NCI-H146 (cell line): ENCODE data around the gene STXBP6.
"Not testable (repeated sequence)": the region's sequence is repeated elsewhere in the genome, so short reads cannot be mapped to it uniquely, and the experiment has no call there.

ENCODE experiments used
- DNase-seq: peaks from one replicate; lab custom pipeline; 2025; lab: John Stamatoyannopoulos, UW

Gene STXBP6

DNA sequence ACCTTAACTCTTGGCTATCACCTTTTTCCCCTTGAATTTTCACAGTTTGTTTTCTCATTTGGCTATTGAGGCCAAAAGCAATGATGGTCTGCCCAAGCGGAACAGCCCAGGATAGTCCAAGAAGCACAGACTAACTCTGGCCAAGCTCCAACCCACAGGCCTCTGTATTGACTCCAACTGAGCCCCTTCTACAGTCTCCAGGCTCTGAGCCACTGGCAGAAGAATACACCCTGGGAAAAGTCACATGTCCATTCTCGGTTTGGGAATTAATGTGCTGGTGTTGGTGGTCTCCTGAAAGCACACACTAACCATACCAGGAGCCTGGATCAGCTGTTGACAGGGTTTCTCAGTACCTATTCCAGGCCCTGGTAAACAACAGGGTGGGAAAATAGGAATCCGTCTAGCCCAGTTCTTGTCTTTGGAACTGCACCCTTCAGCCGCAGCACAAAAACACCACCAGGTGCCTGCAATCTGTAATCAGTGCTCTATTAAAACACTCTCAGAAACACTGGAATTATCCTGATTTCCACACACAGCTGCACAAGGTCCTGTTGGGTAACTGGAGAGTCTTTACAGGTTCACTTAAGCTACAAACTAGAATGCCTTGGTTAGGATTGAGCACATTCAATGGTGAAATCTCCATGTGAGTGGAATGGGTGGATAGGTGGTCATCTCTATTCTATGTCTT lies 63.6 kb downstream of the STXBP6 start:
- DNase-seq, result no peak

DNA sequence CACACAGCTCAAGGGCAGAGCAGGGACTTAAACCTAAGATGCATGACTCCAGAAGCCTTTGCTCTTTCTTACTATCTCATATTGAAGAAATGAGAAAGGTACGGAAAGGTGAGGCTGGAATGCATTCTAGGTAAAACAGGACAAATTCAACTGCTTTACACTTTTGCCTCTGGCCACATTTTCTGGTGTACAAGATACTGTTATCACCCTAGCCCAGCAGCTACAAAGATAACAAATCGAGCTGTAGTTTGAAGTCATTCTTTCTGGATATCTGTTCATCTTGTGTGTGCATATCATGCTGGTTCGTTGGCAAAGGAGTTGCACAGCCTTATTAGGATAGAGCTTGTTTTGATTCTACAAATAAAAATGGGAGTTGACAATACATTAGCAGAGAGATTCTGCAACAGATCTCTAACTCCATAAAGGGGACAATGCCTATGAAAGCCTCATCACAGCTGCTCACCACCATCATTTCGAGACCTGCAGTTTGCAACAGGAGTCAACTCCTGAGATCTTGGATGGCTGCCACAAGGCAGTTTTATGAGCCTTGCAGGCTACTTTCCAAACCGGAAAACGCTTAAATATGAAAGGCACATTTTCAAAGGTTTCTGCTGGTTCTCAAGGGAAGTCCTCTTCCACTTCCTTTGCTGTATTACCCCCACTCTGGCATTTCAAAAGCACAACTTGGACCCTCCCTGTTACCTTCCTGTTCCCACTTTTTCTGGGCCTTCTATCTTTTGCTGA lies 64.9 kb downstream of the STXBP6 start:
- no peak for DNase-seq

DNA sequence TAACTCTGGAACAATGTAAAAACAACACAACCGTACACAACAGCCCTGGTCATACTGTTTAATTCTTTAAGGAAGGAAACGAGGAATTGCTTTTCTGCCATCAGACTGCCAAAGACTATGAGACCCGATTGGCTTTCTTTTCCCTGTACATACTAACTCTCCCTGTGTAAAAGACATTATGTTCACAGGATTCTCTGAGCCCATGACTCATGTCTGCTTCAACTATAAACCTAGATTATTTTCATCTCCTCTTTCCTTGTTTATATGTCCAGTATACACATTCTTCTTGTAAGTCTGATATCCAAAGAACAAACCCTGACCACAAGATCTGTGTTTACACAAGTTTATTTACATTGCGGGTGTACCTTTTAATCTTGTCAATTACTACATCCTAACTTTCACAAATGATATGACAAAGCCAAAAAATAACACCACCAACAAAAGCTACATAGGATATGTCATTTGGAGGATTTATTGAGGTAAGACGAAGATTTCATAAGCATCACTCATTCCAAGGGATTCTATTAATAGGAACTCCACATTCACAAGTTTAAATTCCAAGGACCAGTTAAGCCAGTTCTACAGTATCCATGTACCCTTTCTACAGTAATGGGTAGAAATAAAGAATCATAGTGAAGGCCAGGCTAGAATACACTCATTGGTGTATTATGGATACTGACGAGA lies 67.3 kb downstream of the STXBP6 start:
- no peak for DNase-seq

GRCh38 chr14:24979725-24980239 lies 70.2 kb downstream of the STXBP6 start:
- no peak for DNase-seq

- no peak for DNase-seq
These were observed 70.9 kb downstream of the STXBP6 start for GRCh38 chr14:24978862-24979724.

DNA sequence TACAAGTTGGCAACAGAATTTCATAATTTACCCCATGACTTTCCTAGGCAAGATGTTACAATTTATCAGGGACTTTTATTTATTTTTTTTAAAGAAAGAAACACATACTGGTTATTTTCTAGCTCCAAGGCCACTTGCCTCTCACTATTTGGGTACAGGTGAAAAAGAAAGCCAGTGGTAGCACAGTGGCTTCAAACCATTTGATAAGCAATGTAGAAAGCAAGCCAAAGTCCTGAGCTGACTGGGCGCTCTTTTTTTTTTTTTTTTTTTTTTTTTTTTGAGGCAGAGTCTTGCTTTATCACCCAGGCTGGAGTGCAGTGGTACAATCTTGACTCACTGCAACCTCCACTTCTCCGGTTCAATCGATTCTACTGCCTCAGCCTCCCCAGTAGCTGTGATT lies 73.3 kb downstream of the STXBP6 start:
- DNase-seq, result no peak

DNA sequence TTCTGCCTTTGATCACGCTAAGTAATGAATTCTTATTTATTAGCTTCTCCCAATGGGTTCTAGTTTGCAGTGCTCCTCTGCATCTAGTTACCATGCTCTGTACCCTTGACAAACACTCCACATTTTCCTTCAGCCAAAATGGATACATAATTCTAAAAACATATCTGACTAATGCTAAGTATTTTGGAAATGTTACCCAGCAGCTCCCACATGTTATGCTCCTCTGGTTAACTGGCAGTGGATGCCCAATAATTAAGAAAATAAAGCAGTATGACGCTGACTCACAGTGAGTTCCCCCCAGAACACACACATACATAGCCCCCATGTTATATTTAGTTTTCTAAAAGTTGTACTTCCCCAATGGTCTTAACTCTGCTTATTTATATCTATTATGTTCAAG lies 74.6 kb downstream of the STXBP6 start:
- DNase-seq, result no peak

DNA sequence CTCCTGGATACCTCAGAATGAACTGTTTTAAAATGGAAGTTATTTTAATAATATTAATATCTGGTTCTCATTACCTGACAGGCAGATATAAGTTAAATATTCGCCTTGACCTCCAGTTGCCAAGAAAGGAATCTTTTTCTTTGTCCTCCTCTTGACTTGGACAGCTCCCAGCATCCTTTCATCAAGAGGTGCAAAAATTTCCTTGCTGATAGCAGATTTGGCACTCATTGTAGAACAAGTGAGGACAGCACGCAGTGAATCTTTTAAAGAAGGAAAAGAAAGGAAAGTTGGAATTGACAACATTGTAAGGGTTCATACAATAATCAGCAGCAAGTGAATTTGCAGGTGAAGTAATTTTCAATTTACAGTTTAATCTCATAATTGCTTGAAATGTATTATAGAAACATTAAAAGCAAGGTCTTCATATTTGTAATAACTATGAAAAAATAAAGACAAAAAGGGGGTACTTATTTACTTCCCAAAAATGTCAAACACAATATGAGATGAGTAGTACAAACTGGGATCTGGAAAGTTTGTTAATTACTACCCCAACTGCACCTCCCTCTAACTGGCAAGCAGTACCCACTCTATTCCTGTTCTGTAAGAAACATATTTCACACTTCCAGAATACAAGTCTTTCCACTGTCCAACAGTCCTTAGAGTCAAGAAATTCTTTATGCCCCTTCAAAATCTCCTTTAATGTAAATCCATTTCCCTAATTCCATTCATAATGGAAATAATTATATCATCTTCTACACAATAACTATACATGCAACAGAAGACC lies 75.2 kb downstream of the STXBP6 start:
- no peak for DNase-seq

DNA sequence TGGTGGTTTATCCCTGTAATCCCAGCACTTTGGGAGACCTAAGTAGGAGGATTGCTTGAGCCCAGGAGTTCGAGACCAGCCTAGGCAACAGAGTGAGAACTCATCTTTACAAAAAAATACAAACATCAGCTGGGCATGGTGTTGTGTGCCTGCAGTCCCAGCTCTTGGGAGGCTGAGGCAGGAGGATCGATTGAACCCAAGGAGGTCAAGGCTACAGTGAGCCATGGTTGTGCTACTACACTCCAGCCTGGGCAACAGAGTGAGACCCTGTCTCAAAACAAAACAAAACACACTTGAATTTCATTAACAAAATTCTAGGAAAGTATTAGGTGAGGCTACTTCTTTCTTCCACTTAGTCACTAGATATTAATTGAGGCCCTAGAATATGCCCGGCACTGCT lies 77.1 kb downstream of the STXBP6 start:
- DNase-seq, result no peak

DNA sequence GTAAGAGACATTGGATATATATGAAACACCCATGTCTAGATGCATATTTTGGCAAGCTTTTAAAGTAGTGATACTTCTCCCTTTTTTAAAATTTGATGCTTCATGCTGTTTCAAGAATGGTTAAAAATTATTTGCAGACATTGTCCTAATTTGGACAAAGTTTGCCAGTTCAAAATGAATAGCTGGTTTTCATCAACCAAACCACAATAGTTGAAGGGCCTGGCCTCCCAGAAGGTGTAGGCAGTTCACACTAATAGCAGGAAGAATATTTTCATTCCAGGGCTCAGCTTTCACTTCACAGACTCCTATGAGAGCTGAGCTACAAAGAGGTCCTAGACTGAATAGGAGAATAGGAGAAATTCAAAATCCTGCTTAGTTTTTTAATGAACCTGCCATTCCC lies 78.7 kb downstream of the STXBP6 start:
- no peak for DNase-seq

DNA sequence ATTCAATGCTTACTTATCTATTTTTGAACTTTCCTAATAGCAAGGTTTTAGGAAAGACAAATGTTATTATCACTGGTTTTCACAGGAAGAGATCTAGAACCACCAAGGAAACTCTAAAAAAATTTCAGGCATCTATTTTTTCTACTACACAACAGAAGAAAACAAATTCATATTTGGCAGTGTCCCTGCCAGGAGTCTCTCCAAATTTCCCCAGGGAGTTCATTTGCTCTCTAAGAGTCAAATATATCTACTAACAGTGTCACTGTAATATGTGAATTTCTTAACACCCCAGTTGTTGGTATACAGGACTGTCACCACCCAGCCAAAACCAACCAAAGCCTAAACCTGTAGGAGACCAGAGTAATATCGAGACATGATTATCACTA lies 83.4 kb downstream of the STXBP6 start:
- no peak for DNase-seq

GRCh38 chr14:24965934-24966578 lies 83.9 kb downstream of the STXBP6 start:
- no peak for DNase-seq

- no peak for DNase-seq
These were observed 84.4 kb downstream of the STXBP6 start for GRCh38 chr14:24965578-24965933.

DNA sequence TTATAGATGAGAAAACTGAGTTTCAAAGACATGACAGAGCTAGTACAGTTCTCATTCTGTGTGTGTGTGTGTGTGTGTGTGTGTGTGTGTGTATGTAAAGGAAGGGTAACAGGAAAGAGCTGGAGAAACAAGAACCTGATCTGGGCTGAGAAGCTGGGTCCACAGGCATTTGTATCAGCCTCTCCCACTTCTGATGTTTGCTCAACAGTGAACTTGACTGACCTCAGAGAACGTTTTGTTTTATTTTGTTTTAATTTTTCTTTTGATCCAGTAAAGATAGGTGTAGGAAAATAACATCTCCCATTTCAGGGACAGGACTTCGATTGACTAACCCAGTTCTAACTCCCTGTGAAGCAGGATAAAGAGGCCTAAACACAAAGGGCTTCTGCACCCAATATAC lies 85.4 kb downstream of the STXBP6 start:
- no peak for DNase-seq

DNA sequence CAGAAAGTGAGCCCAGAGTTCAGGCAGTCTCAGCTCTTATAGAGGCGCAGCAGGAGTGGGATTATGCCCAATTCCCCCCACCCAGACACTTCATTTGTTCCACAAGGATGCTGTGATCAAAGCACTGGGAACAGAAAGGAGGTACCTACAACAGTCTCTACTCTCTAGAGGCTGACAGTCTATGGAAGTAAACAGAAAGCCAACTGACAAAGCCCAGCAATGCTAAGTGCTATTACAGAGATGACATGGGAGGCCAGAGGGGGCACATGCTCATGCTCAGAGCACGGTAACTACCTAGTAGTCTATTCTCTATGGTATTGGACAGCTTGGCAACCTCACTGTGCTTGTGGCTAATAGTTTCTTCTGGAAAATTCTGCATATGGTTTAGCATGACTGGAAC lies 85.9 kb downstream of the STXBP6 start:
- DNase-seq, result no peak

- DNase-seq, result not testable (repeated sequence)
These were observed 87.8 kb downstream of the STXBP6 start for GRCh38 chr14:24962118-24962517.

DNA sequence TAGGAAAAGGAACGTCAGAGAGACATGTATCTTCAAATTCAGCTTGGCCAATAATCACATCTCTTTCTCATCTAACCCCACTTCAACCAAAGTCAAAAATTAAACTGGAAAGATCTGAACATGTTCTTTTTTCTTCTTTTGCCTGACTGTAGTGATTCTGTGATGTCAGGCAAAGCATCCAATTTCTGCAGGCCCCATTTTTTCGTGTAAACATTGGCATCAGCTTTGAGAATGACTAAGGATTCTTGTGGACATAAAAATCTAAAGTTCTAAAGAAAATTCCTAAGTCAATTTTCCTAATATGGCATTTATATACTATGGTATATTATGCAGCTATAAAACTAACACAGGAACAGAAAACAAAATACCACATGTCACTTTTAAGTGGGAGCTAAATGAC lies 89.1 kb downstream of the STXBP6 start:
- no peak for DNase-seq

DNA sequence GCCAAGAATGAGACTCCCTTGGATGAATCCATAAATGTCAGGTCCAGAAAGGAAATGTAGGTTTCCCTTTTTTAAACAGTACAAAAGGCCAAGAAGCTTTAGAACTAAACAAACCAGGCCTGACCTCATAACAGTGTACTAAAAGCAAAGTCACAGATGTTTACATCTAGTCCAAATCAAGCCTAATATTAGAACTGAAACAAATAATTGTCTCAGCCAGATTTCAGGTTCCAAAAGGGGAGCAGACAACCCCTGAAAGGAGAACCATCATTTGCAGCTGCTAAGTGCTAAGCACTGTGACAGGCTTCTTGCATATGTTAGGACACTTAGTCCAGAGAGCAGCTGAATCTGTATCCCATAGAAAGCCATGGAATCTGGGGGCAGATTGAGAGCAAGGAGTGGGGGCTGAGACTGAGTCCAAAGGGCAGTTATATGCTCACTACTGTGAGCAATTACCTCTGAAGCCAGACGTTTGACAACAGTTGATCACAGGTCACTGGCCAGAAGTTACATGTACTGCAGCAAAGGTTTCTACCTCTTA lies 90.1 kb downstream of the STXBP6 start:
- no peak for DNase-seq

- DNase-seq, result no peak
These were observed 91.7 kb downstream of the STXBP6 start for GRCh38 chr14:24958271-24958670.

DNA sequence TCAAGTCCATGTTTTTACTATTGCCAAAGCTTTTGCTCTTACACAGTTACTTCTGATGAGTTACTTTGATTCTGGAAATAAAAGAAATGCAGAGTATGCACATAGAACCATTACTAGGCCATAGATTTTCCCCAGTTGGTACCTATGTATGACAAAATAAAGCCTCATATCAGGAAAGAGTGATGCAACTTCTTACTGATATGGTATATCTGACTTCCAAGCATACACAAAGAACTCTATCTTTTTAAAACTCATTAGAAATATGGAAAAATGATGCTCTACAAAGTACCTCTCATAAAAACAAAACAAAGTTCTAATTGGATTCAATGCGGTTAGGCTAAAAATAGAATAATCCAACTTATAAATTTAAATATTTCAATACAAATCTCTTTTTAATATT lies 92.1 kb downstream of the STXBP6 start:
- no peak for DNase-seq

- no peak for DNase-seq
These were observed 93.8 kb downstream of the STXBP6 start for GRCh38 chr14:24956104-24956503.
